GM19238 (cell line): ENCODE measurements around the gene CCDC116.
"Not testable (repeated sequence)": the region's sequence is repeated elsewhere in the genome, so short reads cannot be mapped to it uniquely, and the experiment has no call there.

ENCODE experiments used
- DNase-seq: peaks from one replicate; pipeline ENCODE4 v3.0.0; 2011; ENCODE audit warnings: low spot score; ENCODE audit not compliant: insufficient read length

Gene CCDC116

GRCh38 chr22:21606775-21607174 is 25.8 kb upstream of the CCDC116 start:
- DNase-seq, result no peak

- not testable (repeated sequence) for DNase-seq
Observed at GRCh38 chr22:21609556-21610157, 22.9 kb upstream of the CCDC116 start.

GRCh38 chr22:21611210-21611977 is 21.2 kb upstream of the CCDC116 start:
- DNase-seq, result no peak

- DNase-seq, result no peak
Observed at GRCh38 chr22:21612858-21613257, 19.7 kb upstream of the CCDC116 start.

GRCh38 chr22:21613553-21614233 is 18.9 kb upstream of the CCDC116 start:
- no peak for DNase-seq

- no peak for DNase-seq
Observed at GRCh38 chr22:21615731-21616130, 16.8 kb upstream of the CCDC116 start.

GRCh38 chr22:21617337-21617736 is 15.2 kb upstream of the CCDC116 start:
- DNase-seq, result not testable (repeated sequence)

- no peak for DNase-seq
Observed at GRCh38 chr22:21621025-21621424, 11.5 kb upstream of the CCDC116 start.

- DNase-seq, result no peak
Observed at GRCh38 chr22:21622011-21622918, 10.3 kb upstream of the CCDC116 start.

- DNase-seq, result no peak
Observed at GRCh38 chr22:21622919-21623647, 9.5 kb upstream of the CCDC116 start.

GRCh38 chr22:21623648-21623970 is 9.0 kb upstream of the CCDC116 start:
- DNase-seq, result no peak

- no peak for DNase-seq
Observed at GRCh38 chr22:21624120-21624879, 8.3 kb upstream of the CCDC116 start.

- no peak for DNase-seq
Observed at GRCh38 chr22:21624880-21625791, 7.4 kb upstream of the CCDC116 start.

- DNase-seq, result no peak
Observed at GRCh38 chr22:21626073-21626734, 6.4 kb upstream of the CCDC116 start.

GRCh38 chr22:21626735-21627469 is 5.7 kb upstream of the CCDC116 start:
- DNase-seq, result no peak

GRCh38 chr22:21628386-21629254 is 3.9 kb upstream of the CCDC116 start:
- no peak for DNase-seq
